ENCODE results near the gene ADAM22. TPM values are rescaled to one million over a fixed set of nuclear protein-coding genes. Genes with fewer than 3 reads are reported as not detected.

ADAM22 gene
- total RNA-seq, 4 donors from 2014 or later = 6.8 to 87.5 (median 13.3) TPM

DNA sequence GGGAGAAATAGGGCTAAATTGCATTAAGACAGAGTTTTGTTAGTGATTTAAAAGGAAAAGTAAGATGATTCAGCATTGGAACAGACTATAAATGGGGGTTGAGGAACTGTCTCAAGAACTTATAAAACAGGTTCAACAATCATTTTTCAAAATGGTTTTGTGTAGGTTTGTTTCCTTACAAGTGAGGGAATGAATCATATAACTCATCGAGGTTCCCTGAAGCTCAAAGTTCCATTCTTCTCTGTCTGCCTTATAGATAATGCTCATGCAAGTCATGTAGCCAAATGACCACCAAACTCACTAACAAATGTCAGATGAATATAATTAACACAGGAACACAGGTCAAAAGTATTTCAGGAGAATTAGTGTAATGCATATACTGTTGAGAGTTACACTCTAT, 27.7 kb downstream of the ADAM22 start:
- Histone ChIP-seq H3K36me3 (no peaks in the 10 kb centered on the region), H3K4me1 (no peaks in the 10 kb centered on the region), H3K27me3 (no peaks in the 10 kb centered on the region), H3K9me3 (no peaks in the 10 kb centered on the region), H3K4me3 (no peak overlapping the region), H3K27ac (no peak overlapping the region)
- TF ChIP-seq, protein P1, sequence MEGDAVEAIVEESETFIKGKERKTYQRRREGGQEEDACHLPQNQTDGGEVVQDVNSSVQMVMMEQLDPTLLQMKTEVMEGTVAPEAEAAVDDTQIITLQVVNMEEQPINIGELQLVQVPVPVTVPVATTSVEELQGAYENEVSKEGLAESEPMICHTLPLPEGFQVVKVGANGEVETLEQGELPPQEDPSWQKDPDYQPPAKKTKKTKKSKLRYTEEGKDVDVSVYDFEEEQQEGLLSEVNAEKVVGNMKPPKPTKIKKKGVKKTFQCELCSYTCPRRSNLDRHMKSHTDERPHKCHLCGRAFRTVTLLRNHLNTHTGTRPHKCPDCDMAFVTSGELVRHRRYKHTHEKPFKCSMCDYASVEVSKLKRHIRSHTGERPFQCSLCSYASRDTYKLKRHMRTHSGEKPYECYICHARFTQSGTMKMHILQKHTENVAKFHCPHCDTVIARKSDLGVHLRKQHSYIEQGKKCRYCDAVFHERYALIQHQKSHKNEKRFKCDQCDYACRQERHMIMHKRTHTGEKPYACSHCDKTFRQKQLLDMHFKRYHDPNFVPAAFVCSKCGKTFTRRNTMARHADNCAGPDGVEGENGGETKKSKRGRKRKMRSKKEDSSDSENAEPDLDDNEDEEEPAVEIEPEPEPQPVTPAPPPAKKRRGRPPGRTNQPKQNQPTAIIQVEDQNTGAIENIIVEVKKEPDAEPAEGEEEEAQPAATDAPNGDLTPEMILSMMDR (IDR thresholded peaks at IDR 0.05) = no peak
- TF ChIP-seq POLR2A (IDR thresholded peaks at IDR 0.05) = no peak
- DNase-seq = no peak
- intact Hi-C loops (cut with DNase I; ENCODE audit: low total_unique reads) = no loop called here

- Histone ChIP-seq H3K27me3 (no peaks in the 10 kb centered on the region), H3K9me3 (no peaks in the 10 kb centered on the region), H3K36me3 (no peaks in the 10 kb centered on the region), H3K4me1 (no peaks in the 10 kb centered on the region), H3K27ac (no peak overlapping the region), H3K4me3 (no peak overlapping the region)
- DNase-seq = no peak
- intact Hi-C loops (cut with DNase I; ENCODE audit: low total_unique reads) = no loop called here
- TF ChIP-seq, protein P1 (IDR thresholded peaks at IDR 0.05) = no peak
- no peak for TF ChIP-seq POLR2A (IDR thresholded peaks at IDR 0.05)
These were observed 32.2 kb downstream of the ADAM22 start for GRCh38 chr7:87966271-87966670.

DNA sequence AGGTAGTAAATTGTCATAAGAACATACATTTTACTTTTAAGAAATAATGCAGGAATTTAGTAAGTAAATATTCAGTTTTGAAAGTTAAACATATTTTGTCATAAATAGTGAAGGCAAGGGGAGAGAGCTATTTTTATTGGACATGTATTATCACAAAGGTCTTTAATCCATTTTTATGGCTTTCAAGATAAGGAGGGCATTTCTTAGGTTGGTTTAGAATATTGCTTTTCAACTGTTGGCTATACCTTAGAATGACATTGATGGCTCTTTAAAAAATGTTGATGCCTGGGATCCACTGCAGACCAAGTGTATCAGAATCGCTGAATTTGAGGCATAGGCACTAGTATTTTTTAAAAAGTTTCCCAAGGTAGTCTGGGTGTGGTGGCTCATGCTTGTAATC, 34.0 kb downstream of the ADAM22 start:
- Histone ChIP-seq H3K4me1 (no peaks in the 10 kb centered on the region), H3K27me3 (no peaks in the 10 kb centered on the region), H3K36me3 (no peaks in the 10 kb centered on the region), H3K4me3 (no peak overlapping the region), H3K27ac (no peak overlapping the region), H3K9me3 (no peaks in the 10 kb centered on the region)
- TF ChIP-seq POLR2A (IDR thresholded peaks at IDR 0.05) = no peak
- TF ChIP-seq, protein P1 (IDR thresholded peaks at IDR 0.05) = no peak
- intact Hi-C loops (cut with DNase I; ENCODE audit: low total_unique reads) = no loop called here
- DNase-seq = no peak

GRCh38 chr7:87982116-87982515, 48.1 kb downstream of the ADAM22 start:
- intact Hi-C loops (cut with DNase I; ENCODE audit: low total_unique reads) = no loop called here
- no peaks in the 10 kb centered on the region for H3K9me3 ChIP-seq
- H3K27me3 ChIP-seq = no peaks in the 10 kb centered on the region
- TF ChIP-seq, protein P1 (IDR thresholded peaks at IDR 0.05) = no peak
- no peak for TF ChIP-seq POLR2A (IDR thresholded peaks at IDR 0.05)
- DNase-seq = no peak
- no peaks in the 10 kb centered on the region for H3K4me1 ChIP-seq
- no peaks in the 10 kb centered on the region for H3K36me3 ChIP-seq
- no peak overlapping the region for H3K4me3 ChIP-seq
- H3K27ac ChIP-seq = no peak overlapping the region

DNA sequence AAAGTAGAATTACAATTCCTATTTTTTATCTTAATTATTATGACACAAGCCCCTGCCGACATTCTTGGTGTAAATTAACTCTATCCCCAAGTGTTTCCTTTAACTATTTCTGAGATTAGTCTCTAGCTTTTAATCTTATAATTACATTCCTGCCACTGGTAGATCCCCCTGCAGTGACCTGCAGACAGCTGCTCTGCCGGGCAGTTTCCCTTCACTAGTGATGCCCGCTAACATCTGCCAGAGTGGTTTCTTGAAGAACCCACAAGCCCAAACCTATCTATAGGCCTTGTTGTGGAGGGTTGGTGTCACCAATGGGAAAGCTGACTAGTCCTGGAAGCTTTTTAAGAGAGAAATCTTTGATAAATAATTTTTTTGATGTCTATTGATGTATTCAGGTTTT, 50.0 kb downstream of the ADAM22 start:
- no peak for DNase-seq
- H3K9me3 ChIP-seq = no peaks in the 10 kb centered on the region
- H3K4me1 ChIP-seq = no peaks in the 10 kb centered on the region
- H3K4me3 ChIP-seq = no peak overlapping the region
- no peak overlapping the region for H3K27ac ChIP-seq
- no peak for TF ChIP-seq POLR2A (IDR thresholded peaks at IDR 0.05)
- no peaks in the 10 kb centered on the region for H3K36me3 ChIP-seq
- H3K27me3 ChIP-seq = no peaks in the 10 kb centered on the region
- intact Hi-C loops (cut with DNase I; ENCODE audit: low total_unique reads) = no loop called here

DNA sequence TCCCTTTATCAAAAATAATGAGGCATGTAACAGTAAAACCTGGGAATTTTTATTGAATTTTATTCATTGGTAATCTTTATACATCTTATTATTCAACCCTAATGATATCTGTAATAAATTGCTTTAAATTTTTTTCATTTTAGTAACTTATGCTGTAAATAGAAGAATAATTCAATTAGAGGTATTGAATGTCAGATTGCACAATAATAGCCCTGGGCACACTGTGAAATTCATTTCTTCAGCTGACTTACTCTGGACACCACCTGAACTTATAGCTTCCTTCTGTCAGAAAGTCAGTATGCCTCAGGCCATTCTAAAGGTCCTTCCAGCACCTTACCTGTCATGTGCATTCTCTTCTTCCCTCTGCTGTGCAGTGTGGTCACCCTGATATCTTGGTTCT, 59.2 kb downstream of the ADAM22 start:
- Histone ChIP-seq H3K27ac (no peak overlapping the region), H3K4me1 (no peaks in the 10 kb centered on the region), H3K4me3 (no peak overlapping the region), H3K9me3 (no peaks in the 10 kb centered on the region), H3K36me3 (no peaks in the 10 kb centered on the region), H3K27me3 (no peaks in the 10 kb centered on the region)
- intact Hi-C loops (cut with DNase I; ENCODE audit: low total_unique reads) = no loop called here
- TF ChIP-seq, protein P1 (IDR thresholded peaks at IDR 0.05) = no peak
- no peak for TF ChIP-seq POLR2A (IDR thresholded peaks at IDR 0.05)
- no peak for DNase-seq
